Psoas muscle (tissue), 8 donors: ENCODE measurements around the gene EPHB1. TPM values are rescaled to one million over a fixed set of nuclear protein-coding genes. Genes with fewer than 3 reads are reported as not detected.
A peak's percentile ranks its signal among the peaks of the same experiment; 100 is the strongest.

Experiments
- ATAC-seq, 4 donors: fragments of 200-7000 bp; cut with Tn5 transposase; one replicate each; pipeline ENCODE4 v1.9.1; 2020; ENCODE audit warnings: moderate library complexity in 3 of 4, mild to moderate bottlenecking in 2 of 4
- DNase-seq, 2 donors: peaks; one replicate each; pipeline ENCODE4 v3.0.0-alpha.2; 2020
- H3K27ac ChIP-seq: fragments of 200-600 bp; one replicate; pipeline ENCODE4 v1.8.0; 2022
- H3K27me3 ChIP-seq, 3 donors: fragments of 200-600 bp in 1 of 3; one replicate each; pipeline versions ENCODE4 v1.6.1 to v1.8.0; 2013 to 2022; ENCODE audit warnings: low read length in 2 of 3, mild to moderate bottlenecking in 2 of 3, moderate library complexity in 1 of 3; ENCODE audit not compliant: insufficient read depth in 3 of 3
- H3K36me3 ChIP-seq, 2 donors: fragments of 200-600 bp in 1 of 2; one replicate each; pipeline versions ENCODE4 v1.6.1 to v1.8.0; 2013 to 2022; ENCODE audit warnings: low read depth in 1 of 2, mild to moderate bottlenecking in 1 of 2, moderate library complexity in 1 of 2; ENCODE audit not compliant: insufficient read depth in 1 of 2
- H3K4me1 ChIP-seq: fragments of 200-600 bp; one replicate; pipeline ENCODE4 v1.8.0; 2022
- H3K4me3 ChIP-seq: fragments of 200-600 bp; one replicate; pipeline ENCODE4 v1.8.0; 2022; ENCODE audit warnings: mild to moderate bottlenecking
- H3K9me3 ChIP-seq: fragments of 200-600 bp; one replicate; pipeline ENCODE4 v1.8.0; 2022
- CTCF ChIP-seq: fragments of 200-600 bp; IDR thresholded peaks from one replicate; pipeline ENCODE4 v1.8.0; 2022; ENCODE audit warnings: antibody characterized with exemption
- WGBS, 3 donors: extraction: QIAGEN DNeasy Blood & Tissue Kit; methylation state at CpG; one replicate each; pipeline versions ENCODE4 v1.1.6 to v1.1.7; 2013; 5-methylcytosine and 5-hydroxymethylcytosine counted together
- intact Hi-C, 2 donors: fragments of 100-400 bp; cut with DNase I; formaldehyde crosslinking; loops; one replicate each; pipeline versions ENCODE4 v1.11.0 to v1.14.2; 2022
- polyA plus RNA-seq, 3 donors: library from polyadenylated mRNA; stranded (reverse); fragments of 200-250 nt; gene quantifications; one replicate each; pipeline ENCODE4 v1.2.3, GENCODE V29; 2013
- total RNA-seq, 4 donors: library from RNA; stranded (reverse); fragmentation: NEBNext Ultra II Directional in 2 of 4; extraction: Animal tissue kit (Norgen Biotek cat#: 25700) in 2 of 4; gene quantifications; one replicate each; pipeline versions ENCODE4 v1.2.1 to v1.2.4, GENCODE V29; 2021 to 2023
- donor health status: healthy with polysubstance abuse.
- donor health status: DM: no; HTN: no; CAD: no; lungs with moderate emphysema.
- donor health status: Bipolar disorder and iron deficiency.
- donor health status: healthy.
- donor health status: DM: yes; HTN: yes; CAD: no.
- donor health status: DM: no; HTN: no; CAD: no.
- donor health status: DM: no; HTN: no; CAD: no.
- donor health status: DM: yes; HTN: yes; CAD: no.

Gene EPHB1
- total and polyA plus RNA-seq, 7 donors = 0.85 to 6.3 (median 2.0) TPM

- H3K4me1 ChIP-seq = peaks cover 21% of the 10 kb centered on the region
- no peak for DNase-seq
- no peaks in the 10 kb centered on the region for H3K36me3 ChIP-seq
- ATAC-seq = no peak
- no peak overlapping the region for H3K4me3 ChIP-seq
- no peak overlapping the region for H3K27ac ChIP-seq
- WGBS, 3 donors = 46 to 68% (median 50%) methylated on average over 2 of the region's 2 CpGs
- H3K9me3 ChIP-seq = no peaks in the 10 kb centered on the region
- H3K27me3 ChIP-seq = no peaks in the 10 kb centered on the region
- intact Hi-C loops = loop anchor here in 1 of 2 donors (5.0 kb wide), 1 partner anchor 55 kb away; no protein-coding TSS in a partner anchor
- TF ChIP-seq CTCF = no peak
Observed at GRCh38 chr3:134802428-134803050, 7.5 kb downstream of the EPHB1 start.

- H3K36me3 ChIP-seq = no peaks in the 10 kb centered on the region
- H3K27ac ChIP-seq = no peak overlapping the region
- no peak for TF ChIP-seq CTCF
- DNase-seq = no peak
- intact Hi-C loops = loop anchor here in 1 of 2 donors (5.0 kb wide), 1 partner anchor 54 kb away; no protein-coding TSS in a partner anchor
- WGBS, 3 donors = 77 to 90% (median 89%) methylated on average over 3 of the region's 3 CpGs
- no peaks in the 10 kb centered on the region for H3K9me3 ChIP-seq
- H3K4me3 ChIP-seq = no peak overlapping the region
- H3K4me1 ChIP-seq = peaks cover 21% of the 10 kb centered on the region
- no peaks in the 10 kb centered on the region for H3K27me3 ChIP-seq
- ATAC-seq = no peak
Observed at GRCh38 chr3:134803051-134803505, 8.0 kb downstream of the EPHB1 start.

GRCh38 chr3:134803652-134804051 lies 8.6 kb downstream of the EPHB1 start:
- no peak for ATAC-seq
- DNase-seq = no peak
- no peaks in the 10 kb centered on the region for H3K36me3 ChIP-seq
- WGBS, 3 donors = 78 to 94% (median 91%) methylated on average over 4 of the region's 4 CpGs
- no peak overlapping the region for H3K4me3 ChIP-seq
- no peak for TF ChIP-seq CTCF
- no peak overlapping the region for H3K27ac ChIP-seq
- peaks cover 21% of the 10 kb centered on the region for H3K4me1 ChIP-seq
- no peaks in the 10 kb centered on the region for H3K27me3 ChIP-seq
- H3K9me3 ChIP-seq = no peaks in the 10 kb centered on the region
- intact Hi-C loops = loop anchor here in 1 of 2 donors (5.0 kb wide), 1 partner anchor 54 kb away; no protein-coding TSS in a partner anchor

- intact Hi-C loops = loop anchor here in 1 of 2 donors (5.0 kb wide), 1 partner anchor 53 kb away; no protein-coding TSS in a partner anchor
Observed at GRCh38 chr3:134804508-134805480, 9.7 kb downstream of the EPHB1 start.

More at GRCh38 chr3:134804508-134805480, 9.7 kb downstream of the EPHB1 start:
- WGBS, 3 donors = 66 to 72% (median 71%) methylated on average over 14 of the region's 14 CpGs
- H3K4me3 ChIP-seq = no peak overlapping the region
- peaks cover 13% of the 10 kb centered on the region for H3K4me1 ChIP-seq
- H3K36me3 ChIP-seq = no peaks in the 10 kb centered on the region
- no peak overlapping the region for H3K27ac ChIP-seq
- ATAC-seq (peak in 2 of 4 donors; percentile 31 to 50), DNase-seq (no peak)
- no peak for TF ChIP-seq CTCF
- no peaks in the 10 kb centered on the region for H3K27me3 ChIP-seq
- H3K9me3 ChIP-seq = no peaks in the 10 kb centered on the region
